OCI-LY1 (cell line): ENCODE results near the gene ZSCAN5A.
"Not testable (repeated sequence)": the region's sequence is repeated elsewhere in the genome, so short reads cannot be mapped to it uniquely, and the experiment has no call there.

Experiments
- EZH2 ChIP-seq: fragments of 200-600 bp; sonication (generic), shearing (Covaris generic); IDR thresholded peaks from 2 replicates; pipeline ENCODE4 v1.8.0; 2017; ENCODE audit warnings: borderline replicate concordance, mixed run types, mild to moderate bottlenecking, antibody characterized with exemption, low read length, moderate library complexity, mixed read lengths
- TF ChIP-seq, protein P1 (sequence below): fragments of 200-600 bp; sonication (generic), shearing (Covaris generic); IDR thresholded peaks from 2 replicates; pipeline ENCODE4 v1.5.1; 2017; ENCODE audit warnings: mild to moderate bottlenecking, antibody characterized with exemption, low read length, moderate library complexity, mixed read lengths

DNA sequence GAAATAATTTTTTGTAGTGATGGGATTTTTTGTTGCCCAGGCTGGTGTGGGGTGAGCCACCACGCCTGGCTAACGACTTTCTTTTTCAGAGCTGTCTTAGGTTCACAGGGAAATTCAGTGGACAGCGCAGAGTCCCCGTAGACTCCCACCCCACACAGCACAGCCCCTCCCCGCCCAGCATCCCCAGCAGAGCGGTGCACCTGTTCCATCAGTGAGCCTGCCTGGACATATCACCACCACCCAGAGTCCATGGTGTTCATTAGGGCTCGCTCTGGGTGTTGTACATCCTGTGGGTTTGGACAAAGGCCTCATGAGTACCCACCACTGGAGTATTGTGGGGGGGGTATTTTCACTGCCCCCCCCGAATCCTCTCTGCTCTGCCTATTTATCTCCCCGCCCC, 104.6 kb downstream of the ZSCAN5A start:
- TF ChIP-seq, protein P1, sequence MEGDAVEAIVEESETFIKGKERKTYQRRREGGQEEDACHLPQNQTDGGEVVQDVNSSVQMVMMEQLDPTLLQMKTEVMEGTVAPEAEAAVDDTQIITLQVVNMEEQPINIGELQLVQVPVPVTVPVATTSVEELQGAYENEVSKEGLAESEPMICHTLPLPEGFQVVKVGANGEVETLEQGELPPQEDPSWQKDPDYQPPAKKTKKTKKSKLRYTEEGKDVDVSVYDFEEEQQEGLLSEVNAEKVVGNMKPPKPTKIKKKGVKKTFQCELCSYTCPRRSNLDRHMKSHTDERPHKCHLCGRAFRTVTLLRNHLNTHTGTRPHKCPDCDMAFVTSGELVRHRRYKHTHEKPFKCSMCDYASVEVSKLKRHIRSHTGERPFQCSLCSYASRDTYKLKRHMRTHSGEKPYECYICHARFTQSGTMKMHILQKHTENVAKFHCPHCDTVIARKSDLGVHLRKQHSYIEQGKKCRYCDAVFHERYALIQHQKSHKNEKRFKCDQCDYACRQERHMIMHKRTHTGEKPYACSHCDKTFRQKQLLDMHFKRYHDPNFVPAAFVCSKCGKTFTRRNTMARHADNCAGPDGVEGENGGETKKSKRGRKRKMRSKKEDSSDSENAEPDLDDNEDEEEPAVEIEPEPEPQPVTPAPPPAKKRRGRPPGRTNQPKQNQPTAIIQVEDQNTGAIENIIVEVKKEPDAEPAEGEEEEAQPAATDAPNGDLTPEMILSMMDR, result not testable (repeated sequence)
- TF ChIP-seq EZH2, result not testable (repeated sequence)
